ENCODE measurements around the gene HOXA2.

DNA sequence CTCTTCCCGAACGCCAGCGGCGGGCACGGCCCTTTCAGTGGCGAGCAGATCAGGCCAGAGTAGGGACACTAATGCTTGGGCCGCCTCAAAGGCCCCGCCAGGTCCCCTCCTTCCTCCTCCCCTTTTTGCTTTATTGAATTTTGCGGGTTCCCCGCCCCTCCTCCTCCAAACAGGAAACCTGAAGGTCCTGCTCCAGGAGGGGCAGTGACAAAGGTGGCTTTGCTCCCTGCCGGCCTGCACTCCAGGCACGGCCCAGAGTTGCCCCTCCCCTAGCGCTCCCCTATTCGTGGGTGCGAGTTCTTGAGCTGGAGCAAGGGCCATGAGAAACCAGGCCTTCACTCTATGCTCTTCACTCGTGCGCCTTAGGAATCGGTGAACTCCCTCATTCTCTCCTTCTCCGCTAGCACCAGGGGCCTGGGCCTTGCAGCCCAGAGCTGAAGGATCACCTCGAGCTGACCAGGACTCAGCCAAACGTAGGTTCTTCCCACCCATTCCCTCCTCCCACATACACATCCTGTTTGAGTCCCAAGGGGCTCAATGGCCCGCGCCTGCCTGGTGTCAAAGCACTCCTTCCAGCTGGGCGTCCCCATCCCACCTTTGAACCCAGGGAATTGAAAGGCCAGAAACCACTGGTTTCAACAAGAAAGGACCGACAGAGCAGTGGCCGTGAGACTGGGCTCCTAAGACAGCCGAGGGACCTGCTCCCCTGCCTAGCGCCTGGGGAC lies 45.7 kb upstream of the HOXA2 start:
- TF ChIP-seq POLR2A (IDR thresholded peaks at IDR 0.05): no peak
- TF ChIP-seq, protein P1, sequence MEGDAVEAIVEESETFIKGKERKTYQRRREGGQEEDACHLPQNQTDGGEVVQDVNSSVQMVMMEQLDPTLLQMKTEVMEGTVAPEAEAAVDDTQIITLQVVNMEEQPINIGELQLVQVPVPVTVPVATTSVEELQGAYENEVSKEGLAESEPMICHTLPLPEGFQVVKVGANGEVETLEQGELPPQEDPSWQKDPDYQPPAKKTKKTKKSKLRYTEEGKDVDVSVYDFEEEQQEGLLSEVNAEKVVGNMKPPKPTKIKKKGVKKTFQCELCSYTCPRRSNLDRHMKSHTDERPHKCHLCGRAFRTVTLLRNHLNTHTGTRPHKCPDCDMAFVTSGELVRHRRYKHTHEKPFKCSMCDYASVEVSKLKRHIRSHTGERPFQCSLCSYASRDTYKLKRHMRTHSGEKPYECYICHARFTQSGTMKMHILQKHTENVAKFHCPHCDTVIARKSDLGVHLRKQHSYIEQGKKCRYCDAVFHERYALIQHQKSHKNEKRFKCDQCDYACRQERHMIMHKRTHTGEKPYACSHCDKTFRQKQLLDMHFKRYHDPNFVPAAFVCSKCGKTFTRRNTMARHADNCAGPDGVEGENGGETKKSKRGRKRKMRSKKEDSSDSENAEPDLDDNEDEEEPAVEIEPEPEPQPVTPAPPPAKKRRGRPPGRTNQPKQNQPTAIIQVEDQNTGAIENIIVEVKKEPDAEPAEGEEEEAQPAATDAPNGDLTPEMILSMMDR (IDR thresholded peaks at IDR 0.05): no peak
